ENCODE data around the gene SH3BP2.

DNA sequence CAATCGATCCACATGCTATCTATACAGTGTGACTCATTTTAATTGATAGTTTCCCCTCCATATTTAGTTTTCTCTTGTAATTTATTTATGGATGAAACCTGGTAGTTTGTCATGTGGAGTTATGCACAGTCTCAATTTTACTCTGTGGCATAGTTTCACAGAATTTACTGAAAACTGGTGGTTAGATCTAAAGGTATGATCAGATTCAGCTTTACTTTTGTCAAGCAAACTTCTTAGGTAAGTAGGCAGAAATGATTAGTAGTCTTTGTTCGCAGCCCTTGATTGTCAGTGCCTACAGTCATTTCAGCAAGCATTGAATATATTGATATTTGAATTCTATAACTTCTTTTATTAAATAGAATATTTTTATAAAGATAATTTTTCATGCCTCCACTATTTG, 53.3 kb downstream of the SH3BP2 start:
- TF ChIP-seq, protein P1, sequence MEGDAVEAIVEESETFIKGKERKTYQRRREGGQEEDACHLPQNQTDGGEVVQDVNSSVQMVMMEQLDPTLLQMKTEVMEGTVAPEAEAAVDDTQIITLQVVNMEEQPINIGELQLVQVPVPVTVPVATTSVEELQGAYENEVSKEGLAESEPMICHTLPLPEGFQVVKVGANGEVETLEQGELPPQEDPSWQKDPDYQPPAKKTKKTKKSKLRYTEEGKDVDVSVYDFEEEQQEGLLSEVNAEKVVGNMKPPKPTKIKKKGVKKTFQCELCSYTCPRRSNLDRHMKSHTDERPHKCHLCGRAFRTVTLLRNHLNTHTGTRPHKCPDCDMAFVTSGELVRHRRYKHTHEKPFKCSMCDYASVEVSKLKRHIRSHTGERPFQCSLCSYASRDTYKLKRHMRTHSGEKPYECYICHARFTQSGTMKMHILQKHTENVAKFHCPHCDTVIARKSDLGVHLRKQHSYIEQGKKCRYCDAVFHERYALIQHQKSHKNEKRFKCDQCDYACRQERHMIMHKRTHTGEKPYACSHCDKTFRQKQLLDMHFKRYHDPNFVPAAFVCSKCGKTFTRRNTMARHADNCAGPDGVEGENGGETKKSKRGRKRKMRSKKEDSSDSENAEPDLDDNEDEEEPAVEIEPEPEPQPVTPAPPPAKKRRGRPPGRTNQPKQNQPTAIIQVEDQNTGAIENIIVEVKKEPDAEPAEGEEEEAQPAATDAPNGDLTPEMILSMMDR (IDR thresholded peaks at IDR 0.05), result no peak
- no peak for TF ChIP-seq POLR2A (IDR thresholded peaks at IDR 0.05)
